ENCODE data around the gene ADARB2. TPM values are rescaled to one million over a fixed set of nuclear protein-coding genes. Genes with fewer than 3 reads are reported as not detected.

Gene ADARB2
- total and polyA plus RNA-seq, 8 donors, result 0.34 to 24.7 (median 3.2) TPM

DNA sequence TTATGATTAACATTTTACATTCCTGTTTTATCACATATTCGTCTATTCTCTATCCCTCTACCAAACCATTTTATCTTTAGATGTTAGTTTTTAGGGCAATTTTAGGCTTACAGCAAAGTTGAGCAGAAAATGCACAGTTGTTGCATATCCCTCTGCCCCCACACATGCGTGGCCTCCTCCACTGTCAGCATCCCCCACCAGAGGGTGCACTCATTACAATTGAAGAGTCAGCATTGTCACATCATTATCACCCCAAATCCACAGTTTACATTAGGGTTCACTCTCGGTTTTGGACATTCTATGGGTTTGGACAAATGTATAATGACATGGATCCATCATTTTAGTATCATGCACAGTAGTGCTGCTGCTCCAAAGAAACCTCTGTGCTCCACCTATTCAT is 594.7 kb downstream of the ADARB2 start:
- Histone ChIP-seq H3K36me3 (no peaks in the 10 kb centered on the region), H3K4me1 (no peaks in the 10 kb centered on the region), H3K27me3 (no peaks in the 10 kb centered on the region), H3K4me3 (no peak overlapping the region), H3K27ac (no peak overlapping the region), H3K9me3 (peaks cover 0 to 4% (median 1%) of the 10 kb centered on the region in 4 donors)
- DNase-seq (no peak), ATAC-seq (no peak), FAIRE-seq (no peak)
- TF ChIP-seq, protein P1, sequence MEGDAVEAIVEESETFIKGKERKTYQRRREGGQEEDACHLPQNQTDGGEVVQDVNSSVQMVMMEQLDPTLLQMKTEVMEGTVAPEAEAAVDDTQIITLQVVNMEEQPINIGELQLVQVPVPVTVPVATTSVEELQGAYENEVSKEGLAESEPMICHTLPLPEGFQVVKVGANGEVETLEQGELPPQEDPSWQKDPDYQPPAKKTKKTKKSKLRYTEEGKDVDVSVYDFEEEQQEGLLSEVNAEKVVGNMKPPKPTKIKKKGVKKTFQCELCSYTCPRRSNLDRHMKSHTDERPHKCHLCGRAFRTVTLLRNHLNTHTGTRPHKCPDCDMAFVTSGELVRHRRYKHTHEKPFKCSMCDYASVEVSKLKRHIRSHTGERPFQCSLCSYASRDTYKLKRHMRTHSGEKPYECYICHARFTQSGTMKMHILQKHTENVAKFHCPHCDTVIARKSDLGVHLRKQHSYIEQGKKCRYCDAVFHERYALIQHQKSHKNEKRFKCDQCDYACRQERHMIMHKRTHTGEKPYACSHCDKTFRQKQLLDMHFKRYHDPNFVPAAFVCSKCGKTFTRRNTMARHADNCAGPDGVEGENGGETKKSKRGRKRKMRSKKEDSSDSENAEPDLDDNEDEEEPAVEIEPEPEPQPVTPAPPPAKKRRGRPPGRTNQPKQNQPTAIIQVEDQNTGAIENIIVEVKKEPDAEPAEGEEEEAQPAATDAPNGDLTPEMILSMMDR (IDR thresholded peaks at IDR 0.05), result no peak
- intact Hi-C loops (cut with DNase I), result no loop called here
- WGBS, 2 donors, result 38 to 48% methylated on average over 3 of the region's 3 CpGs

DNA sequence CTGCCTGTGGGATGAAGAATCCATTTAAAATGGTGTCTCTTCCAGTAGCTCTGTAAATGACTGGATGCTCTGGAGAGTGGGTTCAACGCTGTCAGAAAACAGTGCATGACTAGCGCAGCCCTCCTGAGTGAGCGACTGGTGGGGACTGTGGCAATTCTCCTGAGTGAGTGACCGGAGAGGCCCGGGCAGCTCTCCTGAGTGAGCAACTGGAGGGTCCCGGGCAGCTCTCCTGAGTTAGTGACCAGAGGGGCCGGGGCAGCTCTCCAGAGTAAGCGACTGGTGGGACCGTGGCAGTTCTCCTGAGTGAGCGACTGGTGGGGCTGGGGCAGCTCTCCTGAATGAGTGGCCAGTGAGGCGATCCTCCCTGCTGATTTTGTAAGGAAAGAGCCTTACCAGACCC is 595.6 kb downstream of the ADARB2 start:
- TF ChIP-seq, protein P1 (IDR thresholded peaks at IDR 0.05), result no peak
- Histone ChIP-seq H3K27me3 (no peaks in the 10 kb centered on the region), H3K4me1 (no peaks in the 10 kb centered on the region), H3K36me3 (no peaks in the 10 kb centered on the region), H3K9me3 (peaks cover 0 to 4% (median 1%) of the 10 kb centered on the region in 4 donors), H3K4me3 (no peak overlapping the region), H3K27ac (no peak overlapping the region)
- FAIRE-seq, result no peak
- no peak for DNase-seq
- intact Hi-C loops (cut with DNase I), result no loop called here
- 86 to 92% methylated on average over 11 of the region's 11 CpGs for WGBS, 2 donors
- no peak for ATAC-seq

DNA sequence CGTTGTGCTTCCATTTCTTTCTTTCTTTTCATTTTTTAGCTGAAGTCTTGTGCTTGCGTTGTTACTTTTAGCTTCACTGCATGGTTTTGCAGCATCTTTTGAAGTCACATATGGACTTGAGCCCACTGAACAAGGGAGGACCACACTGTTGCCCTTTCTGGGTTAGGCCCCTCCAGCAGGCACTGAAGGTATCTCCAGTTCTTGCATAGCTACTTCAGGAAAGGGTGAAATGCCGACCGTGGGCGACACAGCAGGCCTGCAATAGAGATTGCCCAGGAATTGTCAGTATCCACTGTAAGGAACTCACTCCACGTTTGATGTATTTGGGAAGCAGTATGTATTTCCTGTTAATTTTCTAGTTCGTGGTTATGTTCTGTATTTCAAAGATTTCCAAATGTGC is 596.1 kb downstream of the ADARB2 start:
- no peak for DNase-seq
- intact Hi-C loops (cut with DNase I), result no loop called here
- 61 to 65% methylated on average over 7 of the region's 7 CpGs for WGBS, 2 donors
- Histone ChIP-seq H3K27ac (no peak overlapping the region), H3K4me3 (no peak overlapping the region), H3K9me3 (peaks cover 0 to 4% (median 1%) of the 10 kb centered on the region in 4 donors), H3K27me3 (no peaks in the 10 kb centered on the region), H3K36me3 (no peaks in the 10 kb centered on the region), H3K4me1 (no peaks in the 10 kb centered on the region)
- FAIRE-seq, result no peak
- ATAC-seq, result no peak
- TF ChIP-seq, protein P1 (IDR thresholded peaks at IDR 0.05), result no peak

DNA sequence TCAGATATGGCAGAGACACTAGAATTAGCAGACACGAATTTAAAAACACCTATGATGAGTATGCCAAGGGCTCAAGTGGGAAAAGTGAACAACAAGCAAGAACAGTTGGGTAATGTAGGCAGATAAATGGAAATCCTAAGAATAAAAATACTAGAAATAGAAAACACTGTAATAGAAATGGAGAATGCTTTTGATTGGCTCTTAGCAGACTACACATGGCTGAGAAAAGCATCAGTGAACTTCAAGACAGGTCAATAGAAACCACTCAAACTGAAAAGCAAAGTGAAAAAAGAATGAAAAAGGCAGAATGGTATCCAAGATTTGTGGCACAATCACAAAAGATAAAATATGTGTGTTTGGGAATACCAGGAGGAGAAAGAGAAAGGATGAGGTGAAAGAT is 598.8 kb downstream of the ADARB2 start:
- DNase-seq (no peak), ATAC-seq (no peak), FAIRE-seq (no peak)

DNA sequence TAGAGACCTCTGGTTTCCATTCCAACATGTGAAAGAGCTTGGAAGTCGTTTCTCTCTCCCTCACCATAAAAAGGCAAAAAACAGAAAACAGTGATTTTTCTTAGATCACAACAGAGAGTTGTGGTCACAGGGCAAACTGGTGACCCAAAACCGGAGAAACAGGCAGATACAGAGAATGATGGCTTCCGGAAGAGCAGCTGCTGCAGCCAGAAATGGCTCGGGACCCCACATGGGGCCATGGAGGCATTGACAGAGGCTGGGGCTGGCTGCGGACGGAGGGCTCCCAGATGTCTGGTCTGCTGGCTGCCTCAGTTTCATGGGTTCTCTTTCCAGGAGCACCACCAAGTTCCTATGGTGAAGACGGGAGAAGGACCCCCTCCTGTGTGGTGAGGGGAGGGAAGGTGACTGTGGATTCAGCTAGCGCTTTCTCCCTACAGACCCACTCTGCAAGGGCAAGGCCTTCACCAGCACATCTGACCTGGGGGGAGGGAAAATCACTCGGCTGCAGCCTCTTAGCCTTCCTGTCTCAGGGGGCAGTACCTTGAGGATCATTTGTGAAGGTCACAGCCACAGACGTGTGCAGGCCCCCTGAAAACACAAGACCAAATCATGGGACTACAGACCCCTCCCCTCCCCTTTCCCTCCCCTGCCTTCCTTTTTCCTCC is 599.7 kb downstream of the ADARB2 start:
- DNase-seq, result no peak
- no peak for FAIRE-seq
- no peaks in the 10 kb centered on the region for H3K4me1 ChIP-seq
- no peaks in the 10 kb centered on the region for H3K27me3 ChIP-seq
- TF ChIP-seq, protein P1 (IDR thresholded peaks at IDR 0.05), result no peak
- H3K27ac ChIP-seq, result no peak overlapping the region
- no peak overlapping the region for H3K4me3 ChIP-seq
- H3K36me3 ChIP-seq, result no peaks in the 10 kb centered on the region
- ATAC-seq, result no peak
- 78 to 83% methylated on average over 10 of the region's 10 CpGs for WGBS, 2 donors
- intact Hi-C loops (cut with DNase I), result no loop called here
- no peaks in the 10 kb centered on the region for H3K9me3 ChIP-seq

More for the DNA sequence above, 598.8 kb downstream of the ADARB2 start:
- 59 to 78% methylated on average over 1 of the region's 1 CpG for WGBS, 2 donors
- TF ChIP-seq, protein P1 (IDR thresholded peaks at IDR 0.05), result no peak
- no peaks in the 10 kb centered on the region for H3K4me1 ChIP-seq
- H3K27me3 ChIP-seq, result no peaks in the 10 kb centered on the region
- H3K4me3 ChIP-seq, result no peak overlapping the region
- intact Hi-C loops (cut with DNase I), result no loop called here
- no peaks in the 10 kb centered on the region for H3K36me3 ChIP-seq
- H3K9me3 ChIP-seq, result no peaks in the 10 kb centered on the region
- no peak overlapping the region for H3K27ac ChIP-seq
